ENCODE measurements around the gene ACSS3. TPM values are rescaled to one million over a fixed set of nuclear protein-coding genes. Genes with fewer than 3 reads are reported as not detected.

ACSS3 gene
- total and polyA plus RNA-seq, 2 donors (not counting 3 experiments of a cell fraction or from before 2014, with no cell fraction given), result 0.12 to 0.86 TPM

DNA sequence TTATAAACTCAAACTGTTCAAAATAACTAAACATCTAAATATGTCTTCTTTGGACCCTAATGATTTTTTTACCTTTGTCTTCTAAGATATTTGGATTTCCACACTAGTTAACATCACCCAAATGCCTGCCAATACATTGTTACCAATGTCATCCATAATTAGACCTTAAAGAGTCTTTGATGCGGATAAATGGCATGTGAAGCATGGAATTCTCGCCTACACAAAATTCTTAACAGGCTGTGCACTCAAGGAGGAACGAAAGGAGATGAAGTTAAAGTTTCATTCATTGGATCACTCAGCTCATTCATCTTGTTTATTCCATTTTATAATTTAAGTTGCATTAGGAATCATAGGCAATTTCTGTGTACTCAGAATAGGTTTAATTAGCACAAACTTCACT is 219.7 kb downstream of the ACSS3 start:
- Histone ChIP-seq H4K20me1 (replicated peaks; ENCODE audit: control insufficient read depth, extremely low read depth, insufficient read depth, low read length) (no peaks in the 10 kb centered on the region), H3K4me3 (replicated peaks in 1 of 3; ENCODE audit: insufficient read depth in 1 of 3, low read depth in 1 of 3, low read length in 3 of 3) (no peak overlapping the region), H3K4me1 (ENCODE audit: control insufficient read depth, extremely low read depth, insufficient read depth, low read length) (no peaks in the 10 kb centered on the region), H3K4me2 (ENCODE audit: insufficient read depth, low read length) (no peak overlapping the region), H3K9me1 (replicated peaks; ENCODE audit: control insufficient read depth, extremely low read depth, insufficient read depth, low read length) (no peaks in the 10 kb centered on the region), H2AFZ (ENCODE audit: low read depth, low read length) (no peak overlapping the region), H3K9ac (replicated peaks; ENCODE audit: extremely low read depth, insufficient read depth, low read length) (no peak overlapping the region), H3K36me3 (ENCODE audit: control insufficient read depth in 2 of 2, extremely low read depth in 1 of 2, insufficient read depth in 2 of 2, low read length in 2 of 2) (no peaks in the 10 kb centered on the region), H3K79me2 (ENCODE audit: control insufficient read depth, insufficient read depth, low read length) (no peaks in the 10 kb centered on the region), H3K27ac (ENCODE audit: insufficient read depth, low read depth, low read length) (no peak overlapping the region), H3K27me3 (ENCODE audit: control insufficient read depth in 2 of 2, insufficient read depth in 2 of 2, low read length in 2 of 2) (no peaks in the 10 kb centered on the region), H3K9me3 (replicated peaks; ENCODE audit: control insufficient read depth, insufficient read depth, low read length) (no peaks in the 10 kb centered on the region)
- dilution Hi-C loops (cut with MboI; ENCODE audit: extremely low pct_ligation_motif_present, low sequenced_read_pairs) (no loop called here), intact Hi-C loops (cut with micrococcal nuclease) (no loop called here)
- TF ChIP-seq MYC (IDR thresholded peaks at IDR 0.05; ENCODE audit: low read depth, low read length), result no peak
- TF ChIP-seq JUN (IDR thresholded peaks at IDR 0.05; ENCODE audit: borderline replicate concordance, insufficient read depth, insufficient read length, low read depth), result no peak
- TF ChIP-seq, protein P1, sequence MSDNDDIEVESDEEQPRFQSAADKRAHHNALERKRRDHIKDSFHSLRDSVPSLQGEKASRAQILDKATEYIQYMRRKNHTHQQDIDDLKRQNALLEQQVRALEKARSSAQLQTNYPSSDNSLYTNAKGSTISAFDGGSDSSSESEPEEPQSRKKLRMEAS (IDR thresholded peaks at IDR 0.05; ENCODE audit: insufficient read depth, insufficient read length), result no peak
- no peak for TF ChIP-seq GATA2 (IDR thresholded peaks at IDR 0.05; ENCODE audit: insufficient read depth, insufficient read length, low read depth, low read length)
- TF ChIP-seq FOS (IDR thresholded peaks at IDR 0.05; ENCODE audit: borderline replicate concordance, insufficient read depth, low read length), result no peak
- TF ChIP-seq POLR2AphosphoS5 (IDR thresholded peaks at IDR 0.05; ENCODE audit: insufficient read depth, low read depth, low read length), result no peak
- no peak for TF ChIP-seq POLR2A (IDR thresholded peaks at IDR 0.05; ENCODE audit: low read depth, low read length)
- TF ChIP-seq CTCF (IDR thresholded peaks at IDR 0.05; ENCODE audit: extremely low read depth in 1 of 2, insufficient read depth in 1 of 2, low read depth in 1 of 2, low read length in 2 of 2), result no peak
- no peak for TF ChIP-seq EZH2 (IDR thresholded peaks at IDR 0.05; ENCODE audit: borderline replicate concordance, low read depth, low read length, severe bottlenecking)
- FAIRE-seq (no peak), DNase-seq (ENCODE audit: low read depth, low spot score) (no peak)
- CTCF ChIA-PET, result interaction anchor here (0.8 to 1.0 kb wide), 2 partner anchors 12 to 13 kb away, joined by 3 read pairs; no protein-coding TSS in a partner anchor
- BruUV-seq (replicated peaks), result no TSS peak
- POLR2A ChIA-PET, result no interaction called here

Data from endothelial cell of umbilical vein (primary cell).